Suppressor macrophage treated with lipopolysaccharide for 4 hours (primary cell): ENCODE measurements around the gene ITPKB.
"Not testable (repeated sequence)": the region's sequence is repeated elsewhere in the genome, so short reads cannot be mapped to it uniquely, and the experiment has no call there.

Source experiments
- DNase-seq: peaks from one replicate; pipeline ENCODE4 v3.0.0-alpha.2; 2020

ITPKB gene

DNA sequence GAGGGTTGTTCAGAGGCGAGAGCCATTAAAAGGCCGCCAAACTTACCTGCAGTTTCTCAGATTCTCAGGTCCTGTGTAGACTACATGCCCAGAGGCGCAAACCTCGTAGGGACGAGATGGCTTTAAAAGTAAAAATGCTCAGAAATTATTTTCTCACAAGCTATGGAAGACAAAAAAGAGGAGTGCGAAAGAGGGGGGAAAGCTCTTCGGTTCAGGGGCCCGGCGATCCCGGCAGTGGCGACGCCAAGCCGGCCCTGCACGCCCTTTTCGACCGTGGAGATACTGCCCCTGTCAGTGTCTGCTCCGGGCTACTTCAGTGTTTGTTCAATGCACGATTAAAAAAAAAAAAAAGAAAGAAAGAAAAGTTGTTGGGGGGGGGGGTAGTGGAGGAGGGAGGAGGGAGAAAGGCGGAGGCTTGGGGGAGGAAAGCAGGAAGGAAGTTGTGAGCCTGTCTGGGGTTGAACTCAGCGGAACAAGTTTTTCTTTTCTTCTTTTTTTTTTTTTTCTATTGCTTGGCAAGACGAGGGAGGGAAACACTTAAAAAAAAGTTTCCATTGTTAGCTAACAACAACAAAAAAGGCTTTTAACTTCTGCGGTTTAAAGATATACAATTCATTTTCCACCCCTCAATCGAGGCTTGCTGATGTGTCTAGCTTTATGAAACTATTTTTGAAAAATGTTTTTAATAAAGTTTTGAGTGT, at the start of gene ITPKB:
Gene ITPKB (minus strand): TSS at position 288 of the 701 bp plus-strand sequence. CDS start 1,824 bp downstream, outside the sequence.
- DNase-seq, result peak; percentile 68

DNA sequence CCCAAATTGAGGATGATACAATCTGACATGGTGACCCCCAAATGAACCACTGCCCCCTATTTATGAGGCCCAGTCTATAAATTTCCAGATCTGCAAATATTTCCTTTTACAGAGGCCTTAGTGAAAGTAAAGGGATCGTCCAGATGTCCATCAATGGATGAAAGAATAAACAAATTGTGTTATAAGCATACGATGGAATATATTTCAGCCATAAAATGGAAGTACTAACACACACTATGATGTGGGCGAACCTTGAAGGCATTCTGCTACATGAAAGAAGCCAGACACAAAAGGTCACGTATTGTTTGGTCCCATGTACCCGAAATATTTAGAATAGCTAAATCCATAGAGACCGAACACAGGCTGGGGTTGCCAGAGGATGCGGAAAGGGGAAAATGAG, 48.6 kb upstream of the ITPKB start:
- no peak for DNase-seq

DNA sequence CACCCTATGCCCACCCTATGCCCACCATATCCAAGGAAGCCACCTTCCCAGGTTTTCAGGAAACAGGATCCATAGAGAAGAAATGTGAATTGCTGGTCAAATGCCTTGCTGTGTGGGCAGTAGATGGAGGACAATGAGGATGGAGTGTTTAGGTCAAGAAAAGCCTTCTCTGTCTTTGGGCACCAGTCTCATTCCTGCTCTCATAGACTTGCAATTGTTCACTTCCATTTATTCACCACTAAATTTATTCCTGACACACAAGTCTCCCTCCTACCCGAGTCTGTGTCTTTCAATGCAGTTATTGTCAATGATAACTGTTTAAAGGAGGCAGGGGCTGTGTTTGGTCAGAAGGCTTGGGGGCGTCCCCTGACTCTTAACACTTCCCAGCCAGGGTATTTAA, 48.0 kb upstream of the ITPKB start:
- DNase-seq, result no peak

- DNase-seq, result no peak
Measured at GRCh38 chr1:226786550-226786949, 47.5 kb upstream of the ITPKB start.

DNA sequence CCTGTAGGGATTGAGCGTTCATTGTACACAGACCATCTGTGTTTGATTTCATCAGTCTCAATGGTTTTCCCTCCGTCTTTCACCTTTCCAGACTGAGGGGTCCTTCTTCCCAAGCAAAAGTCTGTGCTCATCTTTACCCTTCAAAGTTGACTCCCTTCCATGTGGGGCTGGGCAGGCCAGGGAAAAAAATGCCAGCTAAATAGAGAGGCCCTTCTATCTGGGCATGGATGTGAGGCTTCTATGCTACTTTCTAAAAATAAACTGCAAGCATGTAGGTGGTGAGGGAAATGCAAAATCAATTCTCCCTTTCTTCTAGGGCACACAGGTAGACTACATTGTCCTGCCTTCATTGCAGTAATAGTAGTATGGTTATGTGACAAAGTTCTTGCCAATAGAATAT, 46.7 kb upstream of the ITPKB start:
- no peak for DNase-seq

DNA sequence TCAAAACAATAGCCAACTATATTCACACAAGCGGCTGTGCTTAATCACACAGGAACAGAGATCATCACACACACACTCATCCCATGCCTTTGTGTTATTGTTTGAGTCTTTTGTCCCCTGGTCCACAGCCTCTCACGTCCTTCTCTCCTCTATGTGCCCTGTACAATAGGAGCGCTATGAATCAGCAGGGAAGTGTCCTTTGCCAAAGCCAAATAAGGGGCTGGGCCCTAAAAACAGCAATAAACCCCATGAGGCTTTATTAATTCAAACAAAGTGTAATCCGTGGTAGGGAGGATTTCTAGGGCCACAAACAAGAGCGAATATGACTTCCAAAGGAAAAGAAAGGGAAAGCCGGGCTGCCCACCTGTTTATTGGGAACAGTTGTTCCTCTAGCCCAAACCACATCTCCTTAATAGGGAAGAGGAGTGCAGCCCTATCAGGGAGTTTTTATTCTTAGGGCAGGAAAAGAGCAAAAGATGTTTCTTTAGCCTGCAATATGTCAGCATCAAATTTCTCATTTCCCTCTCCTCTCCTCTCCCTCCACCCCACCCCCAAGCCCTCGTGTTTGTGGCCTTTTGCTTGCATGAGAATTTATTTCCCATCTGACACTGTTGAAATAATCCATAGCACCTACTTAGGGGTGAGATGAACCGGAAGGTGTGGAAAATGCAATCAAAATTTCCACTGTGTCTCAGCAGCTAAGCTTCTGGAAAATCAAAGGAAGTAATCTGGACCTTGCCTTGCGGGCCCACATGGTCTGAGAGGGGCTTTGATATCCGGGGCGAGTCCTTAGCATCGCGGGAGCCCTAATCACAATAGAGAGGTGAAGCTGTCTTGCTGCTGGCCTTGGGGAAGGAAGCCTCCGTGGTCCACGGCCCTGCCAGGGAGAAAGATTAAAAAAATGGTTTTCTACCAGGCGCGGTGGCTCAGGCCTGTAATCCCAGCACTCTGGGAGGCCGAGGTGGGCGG, 45.3 kb upstream of the ITPKB start:
- no peak for DNase-seq

GRCh38 chr1:226782845-226783601, 43.9 kb upstream of the ITPKB start:
- no peak for DNase-seq

DNA sequence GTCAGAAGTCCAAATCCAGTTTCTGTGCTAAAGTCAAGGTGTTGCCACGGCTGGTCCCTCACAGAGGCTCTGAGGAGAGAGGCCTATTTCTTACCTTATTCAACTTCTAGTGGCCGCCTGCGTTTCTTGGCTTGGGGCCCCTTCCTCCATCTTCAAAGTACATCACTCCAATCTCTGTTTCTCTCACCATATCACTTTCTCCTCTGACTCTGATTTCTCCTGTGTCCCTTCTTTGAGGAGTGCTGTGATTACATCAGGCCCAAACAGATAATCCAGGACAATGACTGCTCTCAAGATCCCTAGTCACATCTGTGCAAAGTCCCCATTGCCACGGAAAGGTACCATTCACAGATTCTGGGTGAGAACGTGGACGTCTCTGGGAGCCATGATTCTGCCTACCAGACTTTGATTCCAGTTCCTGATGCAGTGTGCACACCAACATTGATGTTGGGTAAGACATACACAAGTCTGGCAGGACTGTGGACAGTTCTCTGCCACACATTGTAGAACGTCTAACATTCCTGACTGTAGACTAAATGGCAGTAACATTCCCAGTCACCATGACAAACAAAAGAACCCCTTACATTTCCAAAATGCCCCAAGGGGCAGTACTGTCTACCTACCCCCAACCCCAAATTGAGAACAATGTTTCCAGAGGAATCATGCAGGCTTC, 43.0 kb upstream of the ITPKB start:
- no peak for DNase-seq

DNA sequence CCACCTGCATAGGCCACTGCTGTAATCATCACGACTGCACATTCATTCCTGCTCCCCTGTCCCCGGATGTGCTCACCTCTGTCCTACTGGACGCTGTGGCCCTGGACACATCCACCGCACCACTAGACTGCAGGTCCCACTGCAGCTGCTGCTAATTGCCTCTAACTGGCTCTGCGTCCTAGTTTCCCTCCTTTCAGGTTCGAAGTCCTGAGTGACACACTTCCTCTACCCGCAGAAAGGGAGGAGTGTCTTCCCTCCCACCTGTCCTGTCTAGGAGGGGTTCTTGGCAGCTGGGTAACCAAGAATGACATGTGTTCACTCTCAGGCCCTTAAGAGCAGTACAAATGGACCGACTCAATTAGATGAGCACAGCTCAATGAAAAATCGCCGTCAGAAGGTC, 40.5 kb upstream of the ITPKB start:
- no peak for DNase-seq

DNA sequence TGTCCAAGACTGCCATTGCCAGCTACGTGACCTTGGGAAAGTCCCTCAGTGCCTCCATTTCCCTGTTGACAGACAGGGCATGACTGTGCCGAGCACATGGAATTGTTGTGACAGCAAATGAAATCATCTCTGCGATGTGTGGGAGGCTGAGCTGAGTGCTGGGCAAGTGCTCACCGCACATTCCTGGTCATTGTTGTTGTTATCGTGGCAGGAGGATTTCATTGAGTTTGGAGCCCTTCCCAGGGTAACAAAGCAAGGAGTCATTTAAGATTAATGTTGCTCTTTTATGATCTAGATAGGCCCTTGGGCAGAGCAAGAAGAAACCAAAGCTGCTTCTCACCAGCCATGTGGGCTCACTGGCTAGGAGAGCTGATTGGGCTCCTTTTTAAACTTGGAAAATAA, 39.6 kb upstream of the ITPKB start:
- DNase-seq, result peak; percentile 82

GRCh38 chr1:226776975-226777374, 37.9 kb upstream of the ITPKB start:
- DNase-seq, result no peak

DNA sequence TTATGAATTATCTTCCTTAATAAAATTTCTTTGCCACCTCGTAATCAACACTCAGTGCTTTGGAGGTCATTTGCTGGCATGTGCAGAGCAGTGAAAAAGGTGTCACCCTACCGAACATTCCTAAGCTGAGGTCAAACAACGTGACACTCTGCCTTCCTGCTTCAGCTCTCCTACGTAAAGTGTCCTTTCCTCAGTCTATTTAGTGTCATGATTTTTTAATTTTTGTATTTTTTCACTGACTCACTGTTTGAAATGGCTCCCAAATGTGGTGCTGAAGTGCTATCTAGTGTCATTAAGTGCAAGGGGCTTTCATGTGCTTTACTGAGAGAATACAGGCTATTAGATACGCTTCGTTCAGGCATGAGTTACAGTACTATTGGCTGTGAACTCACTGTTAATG, 37.0 kb upstream of the ITPKB start:
- no peak for DNase-seq

GRCh38 chr1:226772446-226773139, 33.5 kb upstream of the ITPKB start:
- peak; percentile 70 for DNase-seq

DNA sequence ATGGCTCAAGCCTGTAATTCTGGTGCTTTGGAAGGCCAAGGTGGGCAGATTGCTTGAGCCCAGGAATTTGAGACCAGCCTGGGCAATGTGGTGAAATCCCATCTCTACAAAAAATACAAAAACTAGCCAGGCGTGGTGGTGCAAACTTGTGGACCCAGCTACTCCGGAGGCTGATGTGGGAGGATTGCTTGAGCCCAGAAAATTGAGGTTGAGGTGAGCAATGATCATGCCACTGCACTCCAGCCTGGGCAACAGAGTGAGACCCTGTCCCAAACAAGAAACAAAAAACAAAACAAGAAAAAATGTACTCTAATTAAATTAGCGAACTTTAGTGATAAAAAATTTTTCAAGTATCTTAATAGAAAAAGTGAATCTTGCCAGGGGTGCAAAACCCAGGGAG, 28.1 kb upstream of the ITPKB start:
- not testable (repeated sequence) for DNase-seq

DNA sequence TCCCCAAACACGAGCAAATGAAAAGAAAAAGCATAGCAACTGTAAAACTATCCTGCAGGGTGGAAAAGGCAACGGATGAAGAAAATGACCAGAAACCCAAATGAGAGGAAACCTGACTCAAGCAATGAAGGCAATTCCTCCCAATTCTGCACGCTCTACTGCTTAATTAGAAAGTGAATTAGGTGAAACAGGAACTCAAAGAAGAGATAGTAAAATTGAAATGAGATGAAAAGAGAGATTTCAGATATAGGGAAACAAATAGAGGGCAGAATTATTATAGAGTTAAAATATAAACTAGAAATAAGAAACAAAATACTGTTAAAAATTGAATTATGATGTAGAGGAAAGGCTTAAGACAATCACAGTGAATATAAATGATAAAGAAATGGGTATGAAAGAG, 27.5 kb upstream of the ITPKB start:
- no peak for DNase-seq

DNA sequence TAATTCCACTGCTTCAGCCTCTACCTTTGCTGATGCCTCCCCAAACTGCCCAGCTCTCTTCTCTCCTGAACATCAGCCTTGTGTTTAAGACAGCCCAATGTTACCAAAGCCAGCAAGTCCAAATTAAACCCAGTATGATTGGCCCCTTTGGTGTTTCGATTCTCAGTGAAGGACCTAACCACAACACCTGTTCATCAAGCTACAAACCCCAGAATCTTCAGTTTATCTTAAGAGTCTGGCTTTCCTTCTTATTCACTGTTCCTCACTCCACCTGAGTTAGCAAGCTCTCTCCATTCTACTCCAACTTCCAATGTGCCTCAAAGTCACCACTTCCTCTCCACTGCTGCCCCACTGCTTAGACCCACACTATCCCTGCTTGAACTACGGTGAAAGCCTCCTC, 25.5 kb upstream of the ITPKB start:
- no peak for DNase-seq

GRCh38 chr1:226763905-226764264, 24.8 kb upstream of the ITPKB start:
- DNase-seq, result peak; percentile 52

GRCh38 chr1:226762988-226763904, 24.2 kb upstream of the ITPKB start:
- no peak for DNase-seq

- no peak for DNase-seq
Measured at GRCh38 chr1:226762055-226762454, 23.0 kb upstream of the ITPKB start.

- DNase-seq, result no peak
Measured at GRCh38 chr1:226761322-226761721, 22.2 kb upstream of the ITPKB start.
